22Rv1 (cell line): Measurements from ENCODE around the gene NELL1.

Experiments
- H3K27ac ChIP-seq: fragments of 450-650 bp; 2 replicates; pipeline ENCODE4 v1.5.1; 2017
- ZFX ChIP-seq: fragments of 450-650 bp; IDR thresholded peaks from 2 replicates; pipeline ENCODE4 v1.6.1; 2017; ENCODE audit warnings: antibody characterized with exemption, borderline replicate concordance
- TF ChIP-seq, protein P1 (sequence below): fragments of 450-650 bp; IDR thresholded peaks from 2 replicates; pipeline ENCODE4 v1.5.1; 2017; ENCODE audit warnings: mild to moderate bottlenecking

Gene NELL1

DNA sequence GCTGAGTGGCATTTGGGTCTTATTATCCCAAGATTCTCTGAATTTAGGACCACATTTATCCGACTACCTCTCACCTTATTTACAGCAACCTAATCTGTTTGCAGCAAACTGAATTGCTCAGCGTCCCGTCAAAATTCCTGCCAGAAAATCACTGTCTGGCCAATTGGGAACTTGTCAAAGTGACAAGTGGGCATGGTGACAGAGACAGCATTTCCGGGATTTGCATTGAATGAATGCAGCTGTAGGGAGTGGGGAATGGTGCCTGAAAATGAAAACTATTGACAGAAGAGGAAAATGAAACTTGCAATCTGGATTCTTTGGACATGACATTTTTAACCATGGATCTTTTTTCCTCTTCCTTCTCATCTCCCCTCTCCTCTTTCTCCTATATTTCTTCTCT is 113.8 kb downstream of the NELL1 start:
- no peak overlapping the region for H3K27ac ChIP-seq
- TF ChIP-seq, protein P1, sequence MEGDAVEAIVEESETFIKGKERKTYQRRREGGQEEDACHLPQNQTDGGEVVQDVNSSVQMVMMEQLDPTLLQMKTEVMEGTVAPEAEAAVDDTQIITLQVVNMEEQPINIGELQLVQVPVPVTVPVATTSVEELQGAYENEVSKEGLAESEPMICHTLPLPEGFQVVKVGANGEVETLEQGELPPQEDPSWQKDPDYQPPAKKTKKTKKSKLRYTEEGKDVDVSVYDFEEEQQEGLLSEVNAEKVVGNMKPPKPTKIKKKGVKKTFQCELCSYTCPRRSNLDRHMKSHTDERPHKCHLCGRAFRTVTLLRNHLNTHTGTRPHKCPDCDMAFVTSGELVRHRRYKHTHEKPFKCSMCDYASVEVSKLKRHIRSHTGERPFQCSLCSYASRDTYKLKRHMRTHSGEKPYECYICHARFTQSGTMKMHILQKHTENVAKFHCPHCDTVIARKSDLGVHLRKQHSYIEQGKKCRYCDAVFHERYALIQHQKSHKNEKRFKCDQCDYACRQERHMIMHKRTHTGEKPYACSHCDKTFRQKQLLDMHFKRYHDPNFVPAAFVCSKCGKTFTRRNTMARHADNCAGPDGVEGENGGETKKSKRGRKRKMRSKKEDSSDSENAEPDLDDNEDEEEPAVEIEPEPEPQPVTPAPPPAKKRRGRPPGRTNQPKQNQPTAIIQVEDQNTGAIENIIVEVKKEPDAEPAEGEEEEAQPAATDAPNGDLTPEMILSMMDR = no peak
- TF ChIP-seq ZFX = no peak

DNA sequence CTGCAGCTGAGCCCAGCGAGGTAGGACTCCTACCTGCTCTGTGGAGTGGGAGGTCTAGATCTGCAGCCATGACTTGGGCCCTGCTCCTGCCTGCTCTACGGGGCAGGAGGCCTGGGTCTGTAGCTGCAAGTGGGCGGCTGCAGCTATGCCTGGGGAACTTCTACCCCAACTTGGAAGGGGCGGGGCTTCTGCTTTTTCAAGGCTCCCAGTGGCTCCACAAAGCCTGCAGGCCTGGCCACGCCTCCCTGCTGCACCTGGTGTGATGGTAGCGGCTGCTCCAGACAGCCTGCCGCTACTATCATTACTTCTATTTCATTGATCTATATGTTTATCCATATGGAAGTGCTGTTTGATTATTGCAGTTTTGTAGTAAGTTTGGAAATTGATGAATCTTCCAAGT is 121.2 kb downstream of the NELL1 start:
- H3K27ac ChIP-seq = no peak overlapping the region
- TF ChIP-seq ZFX = no peak
- TF ChIP-seq, protein P1 = no peak

DNA sequence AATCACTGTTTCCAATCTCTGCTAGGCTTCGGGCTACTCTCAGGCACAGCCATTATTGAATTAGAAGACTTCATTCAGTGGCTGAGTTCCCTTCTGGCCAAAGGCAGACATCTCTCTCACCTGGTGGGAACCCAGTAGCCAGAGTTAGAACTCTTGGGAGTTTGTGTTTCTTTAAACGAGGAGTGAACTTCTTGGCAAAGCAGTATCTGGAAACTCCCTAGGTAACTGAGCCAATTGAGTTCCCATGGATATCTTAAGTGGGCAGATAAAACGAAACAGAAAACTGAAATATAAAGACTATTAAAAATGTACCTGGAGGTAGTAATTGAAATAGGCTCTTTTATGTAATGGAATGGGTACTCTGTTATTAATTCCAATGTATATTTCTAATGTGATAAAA is 125.6 kb downstream of the NELL1 start:
- TF ChIP-seq, protein P1 = no peak
- no peak for TF ChIP-seq ZFX
- H3K27ac ChIP-seq = no peak overlapping the region

DNA sequence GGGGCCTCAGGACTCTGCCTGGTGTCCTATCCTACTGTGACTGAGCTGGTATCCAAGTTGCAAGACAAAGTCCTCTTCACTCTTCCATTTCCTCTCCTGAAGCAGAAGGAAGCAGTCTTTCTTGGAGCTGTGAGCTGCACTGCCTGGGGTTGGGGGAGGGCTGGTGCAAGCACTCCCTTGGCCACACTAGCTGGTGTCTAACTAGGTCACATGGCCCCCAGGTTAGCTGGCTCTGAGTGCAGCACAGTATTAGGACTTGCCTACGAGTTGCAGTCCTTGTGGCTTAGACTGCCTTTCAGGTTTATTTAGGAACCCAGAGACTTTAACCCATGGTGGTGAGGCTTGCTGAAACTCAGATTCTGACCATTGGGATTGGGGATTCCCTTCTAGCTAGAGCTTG is 138.9 kb downstream of the NELL1 start:
- no peak for TF ChIP-seq ZFX
- TF ChIP-seq, protein P1 = no peak
- H3K27ac ChIP-seq = no peak overlapping the region

DNA sequence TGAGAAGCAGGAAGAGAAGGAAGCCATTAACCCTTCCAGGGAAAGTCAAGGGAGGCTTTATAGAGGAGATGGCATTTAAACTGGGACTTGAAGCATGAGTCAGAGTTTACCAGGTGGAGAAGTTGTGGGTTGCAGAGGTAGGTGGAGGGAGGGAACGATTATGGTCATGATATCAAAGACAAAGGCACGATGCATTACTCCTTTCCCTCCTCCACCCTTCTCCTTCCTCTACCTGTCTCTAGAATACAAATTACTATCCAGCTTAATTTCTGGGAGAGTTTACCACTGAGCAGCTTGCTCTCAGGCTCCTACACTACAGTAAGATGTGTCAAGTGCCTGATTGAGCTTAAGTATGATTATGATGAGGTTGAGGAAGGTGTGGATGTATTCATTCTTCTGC is 151.7 kb downstream of the NELL1 start:
- H3K27ac ChIP-seq = no peak overlapping the region
- no peak for TF ChIP-seq ZFX
- TF ChIP-seq, protein P1 = no peak

DNA sequence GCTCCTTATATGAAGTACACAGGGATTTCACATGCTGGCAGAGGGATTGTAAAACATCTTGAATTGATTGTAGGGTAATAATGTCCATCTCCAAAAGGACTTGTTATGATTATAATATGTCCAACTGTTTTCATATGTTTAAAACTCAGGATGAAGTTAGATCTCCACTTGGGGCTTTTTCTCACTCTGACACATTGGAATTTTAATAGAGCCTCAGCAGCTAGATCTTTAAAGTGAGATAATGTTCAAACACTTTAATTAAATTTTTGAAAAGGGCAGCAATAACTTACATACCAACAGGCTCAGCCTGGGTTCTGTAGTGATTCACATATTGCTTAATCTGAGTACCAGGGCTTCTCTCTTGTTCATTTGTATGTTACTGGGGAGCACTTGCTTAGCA is 152.1 kb downstream of the NELL1 start:
- TF ChIP-seq, protein P1 = no peak
- TF ChIP-seq ZFX = no peak
- no peak overlapping the region for H3K27ac ChIP-seq

DNA sequence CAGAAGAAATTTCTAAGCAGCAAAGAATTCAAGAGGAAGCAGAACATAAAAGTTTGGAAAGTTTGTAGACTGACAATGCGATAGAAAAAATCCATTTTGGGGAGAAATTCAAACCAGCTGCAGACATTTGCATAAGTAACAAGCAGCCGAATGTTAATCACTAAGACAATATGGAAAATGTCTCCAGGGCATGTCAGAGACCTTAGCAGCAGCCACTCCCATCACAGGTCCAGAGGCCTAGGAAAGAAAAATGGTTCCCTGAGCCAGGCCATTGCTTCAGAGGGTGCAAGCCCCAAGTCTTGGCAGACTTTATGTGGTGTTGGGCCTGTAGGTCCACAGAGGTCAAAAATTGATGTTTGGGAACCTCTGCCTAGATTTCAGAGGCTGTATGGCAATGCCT is 155.4 kb downstream of the NELL1 start:
- TF ChIP-seq ZFX = no peak
- TF ChIP-seq, protein P1 = no peak
- H3K27ac ChIP-seq = no peak overlapping the region
